Stimulated activated CD4-positive, alpha-beta T cell treated with anti-CD3 and anti-CD28 coated beads, Interleukin-2, amount 100 ng/mL, for 24 hours (primary cell): ENCODE results near the gene PI16.
A peak's percentile ranks its signal among the peaks of the same experiment; 100 is the strongest.

Experiments used
- DNase-seq, 2 donors: peaks; one replicate each; pipeline ENCODE4 v3.0.0-alpha.2; 2020

The PI16 gene

GRCh38 chr6:36959555-36960250, 5.2 kb downstream of the PI16 start:
- DNase-seq: no peak

DNA sequence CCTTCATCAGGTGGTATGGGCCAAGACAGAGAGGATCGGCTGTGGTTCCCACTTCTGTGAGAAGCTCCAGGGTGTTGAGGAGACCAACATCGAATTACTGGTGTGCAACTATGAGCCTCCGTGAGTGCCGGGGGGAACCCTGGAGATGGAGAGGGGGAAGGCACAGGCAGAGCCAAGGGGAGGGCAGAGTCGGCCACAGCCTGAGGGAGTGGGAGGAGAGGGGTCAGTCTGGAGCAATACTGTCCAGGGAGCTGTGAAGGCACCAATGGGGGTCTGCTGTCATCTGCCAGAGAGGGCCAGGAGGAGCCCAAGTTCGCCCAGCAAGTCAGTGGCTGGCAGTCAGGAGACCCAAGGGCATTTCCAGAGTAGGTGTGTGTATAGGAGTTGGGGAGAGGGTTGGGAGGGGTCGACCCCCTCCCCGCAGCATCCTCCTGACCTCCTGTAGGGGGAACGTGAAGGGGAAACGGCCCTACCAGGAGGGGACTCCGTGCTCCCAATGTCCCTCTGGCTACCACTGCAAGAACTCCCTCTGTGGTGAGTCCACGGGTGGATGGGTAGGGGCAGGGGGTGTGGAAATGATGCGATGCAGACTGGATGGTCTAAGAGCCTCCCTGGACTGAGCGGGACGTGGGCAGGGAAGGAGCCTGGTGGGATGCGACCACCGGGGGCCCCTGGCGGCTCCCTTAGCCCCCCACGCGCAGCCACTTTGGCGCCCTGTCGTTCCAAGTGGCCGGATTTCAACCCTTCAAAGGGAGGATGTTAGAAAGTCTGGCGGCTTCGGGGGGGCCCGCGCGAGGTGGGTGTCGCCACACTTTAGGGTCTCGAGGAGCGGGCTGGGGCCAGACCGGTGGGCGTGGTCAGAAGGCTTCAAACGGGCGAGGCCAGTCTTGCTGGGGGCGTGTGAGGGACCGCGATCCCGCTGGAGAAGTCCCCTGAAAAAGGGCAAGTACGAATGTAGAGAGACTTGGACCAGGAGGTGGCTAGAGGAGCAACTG, 7.2 kb downstream of the PI16 start:
- DNase-seq: no peak

DNA sequence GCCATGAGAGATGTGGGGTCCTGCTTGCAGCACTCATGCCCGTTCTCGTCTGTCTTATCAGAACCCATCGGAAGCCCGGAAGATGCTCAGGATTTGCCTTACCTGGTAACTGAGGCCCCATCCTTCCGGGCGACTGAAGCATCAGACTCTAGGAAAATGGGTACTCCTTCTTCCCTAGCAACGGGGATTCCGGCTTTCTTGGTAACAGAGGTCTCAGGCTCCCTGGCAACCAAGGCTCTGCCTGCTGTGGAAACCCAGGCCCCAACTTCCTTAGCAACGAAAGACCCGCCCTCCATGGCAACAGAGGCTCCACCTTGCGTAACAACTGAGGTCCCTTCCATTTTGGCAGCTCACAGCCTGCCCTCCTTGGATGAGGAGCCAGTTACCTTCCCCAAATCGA, 8.3 kb downstream of the PI16 start:
- DNase-seq: peak; percentile 79 to 81

- peak in 1 of 2 donors; percentile 39 for DNase-seq
Observed at GRCh38 chr6:36963451-36964290, 9.1 kb downstream of the PI16 start.

- DNase-seq: no peak
Observed at GRCh38 chr6:36964349-36964748, 9.8 kb downstream of the PI16 start.

- no peak for DNase-seq
Observed at GRCh38 chr6:36964908-36965307, 10.4 kb downstream of the PI16 start.

DNA sequence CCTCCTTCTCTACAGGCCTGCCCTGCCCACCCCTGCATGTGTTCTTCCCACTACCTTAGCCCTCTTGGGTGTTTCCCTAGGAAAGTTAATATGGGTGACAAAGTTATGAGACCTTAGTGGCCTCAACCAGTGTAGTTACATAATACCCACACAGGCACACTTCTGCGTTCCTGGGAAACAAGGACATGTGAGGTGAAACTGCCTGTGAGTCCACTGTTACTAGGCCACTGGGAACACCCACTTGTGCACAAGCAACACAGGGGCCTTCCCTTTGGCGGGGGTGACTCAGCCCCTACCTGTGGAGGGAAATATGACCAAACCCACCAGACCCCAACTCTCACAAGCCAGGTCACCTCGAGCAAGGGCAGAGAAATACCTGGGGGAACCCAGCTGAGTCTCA, 12.8 kb downstream of the PI16 start:
- no peak for DNase-seq

- DNase-seq: no peak
Observed at GRCh38 chr6:36967757-36968156, 13.2 kb downstream of the PI16 start.

DNA sequence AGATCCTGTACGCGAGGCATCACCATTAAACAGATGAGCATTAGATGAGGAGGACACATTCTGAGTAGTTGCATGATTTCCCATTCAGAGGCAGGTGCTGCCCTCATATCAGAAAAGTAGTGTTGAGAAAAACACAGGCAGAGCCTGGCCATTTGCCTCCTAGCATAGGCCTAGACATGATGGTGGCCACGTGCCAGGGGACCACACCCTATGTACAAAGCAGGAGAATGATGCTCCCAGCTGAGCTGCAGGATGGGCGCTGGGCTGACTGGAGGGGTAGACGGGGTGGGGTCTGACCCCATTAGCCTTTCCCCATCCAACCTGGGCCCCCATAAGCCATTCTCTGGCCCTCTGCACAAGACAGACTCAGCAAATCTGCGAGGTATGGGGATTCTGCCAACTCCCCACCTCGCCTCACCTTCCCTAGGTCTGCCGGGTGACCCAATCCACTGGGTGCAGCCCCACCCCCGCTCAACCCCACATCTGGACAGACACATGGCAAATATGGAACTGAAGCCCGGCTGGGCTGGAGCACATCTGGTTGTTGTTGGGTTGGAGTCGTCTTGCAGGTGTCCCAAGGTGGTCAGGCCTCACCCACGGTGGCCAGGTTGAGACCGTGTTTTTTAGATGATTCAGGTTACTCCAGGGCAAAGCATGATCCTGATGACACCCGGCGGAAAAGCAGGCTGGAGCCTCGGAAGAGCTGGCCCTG, 13.9 kb downstream of the PI16 start:
- DNase-seq: no peak

DNA sequence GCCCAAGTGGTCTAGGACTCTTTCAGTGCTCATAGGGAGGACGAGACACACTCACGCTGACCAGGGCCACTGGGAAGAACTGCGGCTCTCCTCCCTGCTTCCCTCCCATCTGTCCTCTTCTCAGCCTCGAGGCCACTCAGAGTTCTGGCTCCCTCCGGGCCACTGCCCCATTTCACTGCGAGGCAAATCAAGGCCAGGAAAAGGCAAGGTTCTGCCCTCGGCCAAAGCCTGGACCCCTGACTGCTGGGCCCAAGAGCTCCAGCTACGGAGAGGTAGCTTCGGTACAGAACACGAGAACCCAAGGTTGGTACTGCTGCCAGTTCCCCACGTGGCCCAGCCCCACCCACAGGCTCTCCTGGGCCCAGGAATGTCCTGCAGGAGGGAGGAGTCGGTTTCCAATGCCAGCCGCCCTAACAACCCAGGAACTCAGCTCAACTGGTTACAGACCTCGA, 14.7 kb downstream of the PI16 start:
- DNase-seq: no peak

DNA sequence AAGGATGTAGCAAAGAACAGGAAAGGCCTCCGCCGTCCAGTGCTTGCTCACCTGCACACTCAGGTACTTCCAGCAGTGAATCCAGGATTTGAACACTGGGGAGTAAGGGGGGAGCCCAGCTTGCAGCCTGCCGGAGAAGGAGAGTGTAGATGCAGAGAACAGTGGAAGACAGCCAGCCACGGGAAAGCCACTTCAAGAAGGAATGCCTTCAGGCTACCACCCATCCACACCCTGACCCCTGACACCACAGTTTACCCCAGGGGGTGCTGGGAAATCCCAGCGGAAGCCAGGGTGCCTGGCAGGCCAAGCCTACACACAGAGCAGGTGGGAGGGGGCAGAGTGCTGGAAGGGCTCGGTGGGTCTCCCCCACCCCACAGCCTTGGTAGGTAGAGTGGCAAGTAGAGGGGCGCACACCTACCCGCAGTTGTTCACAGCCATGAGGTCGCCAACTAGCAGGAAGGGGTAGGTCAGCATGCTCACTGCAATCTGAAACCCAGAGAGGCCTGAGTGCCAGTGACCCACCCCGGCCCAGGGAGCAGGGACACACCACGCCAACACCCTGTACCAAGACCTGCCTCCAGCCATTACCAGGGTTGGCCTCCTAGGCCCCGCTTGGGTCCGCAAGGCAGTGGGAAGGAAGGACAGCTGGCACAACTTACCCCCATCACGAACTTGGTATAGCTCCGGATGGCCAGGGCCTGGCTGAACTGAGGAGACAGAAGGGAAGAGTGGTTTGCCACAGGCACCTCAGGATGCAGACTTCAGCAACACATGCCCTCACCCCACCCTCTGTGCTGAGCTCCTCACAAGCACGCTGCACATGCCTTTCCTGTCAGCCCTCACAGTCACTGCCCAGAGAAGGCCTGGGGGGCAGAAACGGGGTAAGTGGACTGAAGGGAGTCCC, 15.7 kb downstream of the PI16 start:
- no peak for DNase-seq

DNA sequence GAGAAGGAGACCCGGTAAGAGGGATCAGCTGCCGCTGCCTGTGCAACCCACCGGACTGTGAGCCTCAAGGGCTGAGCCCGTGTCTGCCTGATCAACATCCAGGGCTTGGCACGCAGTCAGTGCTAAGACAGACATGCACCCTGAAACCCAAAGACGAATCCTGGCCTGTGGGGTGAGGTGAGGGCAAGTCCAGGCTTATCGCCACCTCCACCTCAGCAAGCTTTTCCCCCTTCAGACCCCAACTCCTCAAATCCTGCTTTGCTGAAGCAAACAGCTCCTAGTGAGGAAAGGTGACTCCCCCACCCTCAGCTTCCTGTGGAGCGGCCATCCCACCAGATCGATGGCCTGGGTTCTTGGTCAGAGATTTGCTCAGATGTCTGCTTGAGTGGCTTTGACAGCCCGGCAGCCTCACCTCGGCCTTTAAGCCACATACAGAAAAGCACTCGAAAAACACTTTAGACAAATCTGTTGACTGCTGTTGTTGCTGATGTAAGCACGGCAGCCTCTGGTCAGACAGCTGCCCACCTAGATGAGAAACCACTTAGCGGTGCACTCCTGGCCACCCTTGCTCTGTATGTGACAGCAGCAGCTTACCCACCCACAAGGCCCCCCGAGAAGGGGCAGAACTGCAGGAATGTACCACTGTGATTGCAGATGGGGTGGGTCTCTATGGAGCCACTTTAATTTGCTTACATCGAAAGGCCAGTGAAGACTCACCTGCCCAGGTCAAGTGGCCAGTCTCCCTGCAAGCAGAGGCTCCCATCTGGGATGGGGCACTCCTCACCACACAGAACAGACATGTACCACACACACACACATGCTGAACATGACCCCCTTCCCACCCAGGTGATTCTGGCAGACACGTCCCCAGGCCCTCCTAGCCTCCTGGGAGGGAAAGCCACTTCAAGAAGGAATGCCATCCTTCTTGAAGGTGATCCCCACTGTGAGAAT, 16.6 kb downstream of the PI16 start:
- DNase-seq: no peak

- no peak for DNase-seq
Observed at GRCh38 chr6:36971921-36972673, 17.6 kb downstream of the PI16 start.

GRCh38 chr6:36973190-36973589, 18.7 kb downstream of the PI16 start:
- no peak for DNase-seq

GRCh38 chr6:36973647-36974046, 19.1 kb downstream of the PI16 start:
- DNase-seq: no peak

- DNase-seq: no peak
Observed at GRCh38 chr6:36975231-36976006, 20.9 kb downstream of the PI16 start.

- no peak for DNase-seq
Observed at GRCh38 chr6:36976007-36976264, 21.4 kb downstream of the PI16 start.

- DNase-seq: no peak
Observed at GRCh38 chr6:36976509-36976908, 22.0 kb downstream of the PI16 start.

DNA sequence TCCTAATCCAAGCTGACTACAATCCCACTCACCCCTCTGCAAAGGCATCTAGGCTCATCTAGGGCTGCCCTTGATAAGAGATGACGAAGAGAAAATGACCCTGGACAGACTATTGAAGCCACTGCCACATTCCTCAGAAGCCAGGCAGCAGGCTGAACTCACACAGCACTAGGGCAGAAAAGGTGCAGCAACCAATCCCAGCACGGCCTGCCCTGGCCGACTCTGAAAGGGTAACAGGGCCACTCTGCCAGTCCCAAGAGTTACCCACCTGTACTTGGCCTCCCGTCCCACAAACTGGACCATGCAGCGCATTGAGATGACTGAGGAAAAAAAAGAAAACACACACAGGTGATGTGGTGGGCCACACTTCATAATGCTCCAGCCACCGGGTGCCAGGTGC, 22.4 kb downstream of the PI16 start:
- DNase-seq: no peak
